Measurements from ENCODE around the gene ZDHHC4. TPM values are rescaled to one million over a fixed set of nuclear protein-coding genes. Genes with fewer than 3 reads are reported as not detected.
A peak's percentile ranks its signal among the peaks of the same experiment; 100 is the strongest.

The ZDHHC4 gene
- total RNA-seq, 6 experiments from 2014 or later: 27.9 to 48.5 (median 36.9) TPM

- TF ChIP-seq POLR2A (IDR thresholded peaks at IDR 0.05): no peak
- TF ChIP-seq, protein P1, sequence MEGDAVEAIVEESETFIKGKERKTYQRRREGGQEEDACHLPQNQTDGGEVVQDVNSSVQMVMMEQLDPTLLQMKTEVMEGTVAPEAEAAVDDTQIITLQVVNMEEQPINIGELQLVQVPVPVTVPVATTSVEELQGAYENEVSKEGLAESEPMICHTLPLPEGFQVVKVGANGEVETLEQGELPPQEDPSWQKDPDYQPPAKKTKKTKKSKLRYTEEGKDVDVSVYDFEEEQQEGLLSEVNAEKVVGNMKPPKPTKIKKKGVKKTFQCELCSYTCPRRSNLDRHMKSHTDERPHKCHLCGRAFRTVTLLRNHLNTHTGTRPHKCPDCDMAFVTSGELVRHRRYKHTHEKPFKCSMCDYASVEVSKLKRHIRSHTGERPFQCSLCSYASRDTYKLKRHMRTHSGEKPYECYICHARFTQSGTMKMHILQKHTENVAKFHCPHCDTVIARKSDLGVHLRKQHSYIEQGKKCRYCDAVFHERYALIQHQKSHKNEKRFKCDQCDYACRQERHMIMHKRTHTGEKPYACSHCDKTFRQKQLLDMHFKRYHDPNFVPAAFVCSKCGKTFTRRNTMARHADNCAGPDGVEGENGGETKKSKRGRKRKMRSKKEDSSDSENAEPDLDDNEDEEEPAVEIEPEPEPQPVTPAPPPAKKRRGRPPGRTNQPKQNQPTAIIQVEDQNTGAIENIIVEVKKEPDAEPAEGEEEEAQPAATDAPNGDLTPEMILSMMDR (IDR thresholded peaks at IDR 0.05): peak in 3 of 4 donors; percentile 13 to 22 (median 17)
- DNase-seq: no peak
- Histone ChIP-seq H3K9me3 (no peaks in the 10 kb centered on the region), H3K4me1 (no peaks in the 10 kb centered on the region), H3K36me3 (no peaks in the 10 kb centered on the region), H3K4me3 (no peak overlapping the region), H3K27ac (no peak overlapping the region), H3K27me3 (no peaks in the 10 kb centered on the region)
- intact Hi-C loops (cut with DNase I): no loop called here
- 42% methylated on average over 6 of the region's 6 CpGs for WGBS (ENCODE audit: insufficient coverage, low coverage, low lambda C conversion rate, missing lambda C conversion rate)
- peak; percentile 21 to 53 (median 30) for ATAC-seq
Observed at GRCh38 chr7:6558837-6559236, 18.4 kb upstream of the ZDHHC4 start.

DNA sequence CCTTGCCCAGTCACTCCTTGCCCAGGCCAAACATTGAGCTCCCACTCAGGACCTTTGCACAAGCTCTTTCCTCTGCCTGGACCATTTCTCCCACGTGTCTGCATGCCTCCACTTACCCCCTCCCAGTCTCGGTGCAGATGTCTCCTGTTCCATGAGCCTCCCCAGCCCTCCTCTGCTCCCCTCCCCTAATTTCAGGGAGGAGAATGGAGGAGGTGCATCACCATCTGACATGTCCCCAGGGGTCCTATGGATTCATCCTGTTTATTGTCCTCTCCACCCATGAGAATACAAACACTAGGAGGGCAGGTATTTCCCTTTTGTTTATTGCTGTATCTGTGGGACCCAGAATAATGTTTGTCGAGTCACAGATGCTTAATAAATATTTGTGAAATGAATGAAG is 17.4 kb upstream of the ZDHHC4 start:
- DNase-seq (no peak), ATAC-seq (no peak)
- Histone ChIP-seq H3K4me1 (no peaks in the 10 kb centered on the region), H3K9me3 (no peaks in the 10 kb centered on the region), H3K36me3 (no peaks in the 10 kb centered on the region), H3K27ac (no peak overlapping the region), H3K4me3 (no peak overlapping the region), H3K27me3 (no peaks in the 10 kb centered on the region)
- 23% methylated on average over 3 of the region's 3 CpGs for WGBS (ENCODE audit: insufficient coverage, low coverage, low lambda C conversion rate, missing lambda C conversion rate)
- intact Hi-C loops (cut with DNase I): no loop called here
- TF ChIP-seq POLR2A (IDR thresholded peaks at IDR 0.05): no peak
- TF ChIP-seq, protein P1 (IDR thresholded peaks at IDR 0.05): no peak

GRCh38 chr7:6562106-6562505 is 15.1 kb upstream of the ZDHHC4 start:
- H3K4me3 ChIP-seq: no peak overlapping the region
- H3K4me1 ChIP-seq: no peaks in the 10 kb centered on the region
- no peaks in the 10 kb centered on the region for H3K9me3 ChIP-seq
- ATAC-seq: no peak
- no peaks in the 10 kb centered on the region for H3K36me3 ChIP-seq
- intact Hi-C loops (cut with DNase I): no loop called here
- H3K27me3 ChIP-seq: no peaks in the 10 kb centered on the region
- H3K27ac ChIP-seq: no peak overlapping the region
- TF ChIP-seq, protein P1 (IDR thresholded peaks at IDR 0.05): no peak
- no peak for TF ChIP-seq POLR2A (IDR thresholded peaks at IDR 0.05)
- 11% methylated on average over 1 of the region's 1 CpG for WGBS (ENCODE audit: insufficient coverage, low coverage, low lambda C conversion rate, missing lambda C conversion rate)
- DNase-seq: no peak

GRCh38 chr7:6563936-6564770 is 13.1 kb upstream of the ZDHHC4 start:
- H3K36me3 ChIP-seq: no peaks in the 10 kb centered on the region
- H3K9me3 ChIP-seq: no peaks in the 10 kb centered on the region
- no peaks in the 10 kb centered on the region for H3K27me3 ChIP-seq
- TF ChIP-seq, protein P1 (IDR thresholded peaks at IDR 0.05): no peak
- TF ChIP-seq POLR2A (IDR thresholded peaks at IDR 0.05): no peak
- no peak overlapping the region for H3K4me3 ChIP-seq
- ATAC-seq (no peak), DNase-seq (no peak)
- no peaks in the 10 kb centered on the region for H3K4me1 ChIP-seq
- H3K27ac ChIP-seq: no peak overlapping the region
- intact Hi-C loops (cut with DNase I): no loop called here
- 76% methylated on average over 12 of the region's 12 CpGs for WGBS (ENCODE audit: insufficient coverage, low coverage, low lambda C conversion rate, missing lambda C conversion rate)
